ENCODE measurements around the gene NPHP1. TPM values are rescaled to one million over a fixed set of nuclear protein-coding genes. Genes with fewer than 3 reads are reported as not detected.

Gene NPHP1
- total RNA-seq, 1 experiment from 2014 or later: 3.1 TPM

DNA sequence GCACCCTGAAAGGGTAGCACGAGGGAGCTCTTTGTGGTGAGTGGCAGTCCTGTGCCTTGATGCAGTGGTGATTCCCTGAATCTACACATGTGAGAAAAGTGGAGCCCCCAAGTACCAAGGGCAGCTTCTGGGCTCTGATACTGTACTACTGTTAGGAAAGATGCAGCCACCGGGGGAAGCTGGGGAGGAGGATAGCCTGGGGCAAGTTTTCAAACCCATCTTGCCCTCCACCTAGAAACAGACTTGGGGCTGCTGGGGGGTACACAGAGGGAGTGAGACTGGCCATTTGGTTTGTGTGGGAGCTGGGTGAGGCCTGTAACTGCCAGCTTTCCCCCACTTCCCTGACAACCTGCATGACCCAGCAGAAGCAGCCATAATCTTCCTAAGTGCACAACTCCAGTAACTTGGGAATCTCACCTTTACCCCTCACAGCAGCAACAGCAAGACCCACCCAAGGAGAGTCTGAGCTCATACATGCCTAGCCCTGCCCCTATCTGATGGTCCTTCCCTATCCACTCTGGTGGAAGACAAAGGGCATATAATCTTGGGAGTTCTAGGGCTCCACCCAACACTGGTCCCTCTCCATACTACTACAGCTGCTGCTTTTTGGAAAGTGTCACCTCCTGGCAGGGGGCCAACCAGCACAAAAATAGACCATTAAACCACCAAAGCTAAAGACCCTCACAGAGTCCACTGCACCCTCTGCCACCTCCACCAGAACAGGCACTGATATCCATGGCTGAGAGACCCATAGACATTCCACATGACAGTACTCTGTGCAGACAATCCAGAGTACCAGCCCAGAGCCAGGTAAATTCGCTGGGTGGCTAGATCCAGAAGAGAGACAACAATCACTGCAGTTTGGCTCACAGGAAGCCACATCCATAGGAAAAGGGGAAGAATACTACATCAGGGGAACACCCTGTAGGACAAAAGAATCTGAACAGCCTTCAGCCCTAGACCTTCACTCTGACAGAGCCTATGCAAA lies 97.4 kb downstream of the NPHP1 start:
- Mint-ChIP-seq H3K9me3 (ENCODE audit: unreplicated experiment) (peaks cover 12% of the 10 kb centered on the region), H3K4me3 (ENCODE audit: unreplicated experiment) (no peak overlapping the region), H3K4me1 (ENCODE audit: low read depth, unreplicated experiment) (peaks cover 44% of the 10 kb centered on the region), H3K36me3 (ENCODE audit: insufficient read depth, unreplicated experiment) (no peaks in the 10 kb centered on the region), H3K27me3 (ENCODE audit: insufficient read depth, unreplicated experiment) (no peaks in the 10 kb centered on the region), H3K27ac (ENCODE audit: unreplicated experiment) (peak overlapping the region; percentile 68)
- TF ChIP-seq, protein P1, sequence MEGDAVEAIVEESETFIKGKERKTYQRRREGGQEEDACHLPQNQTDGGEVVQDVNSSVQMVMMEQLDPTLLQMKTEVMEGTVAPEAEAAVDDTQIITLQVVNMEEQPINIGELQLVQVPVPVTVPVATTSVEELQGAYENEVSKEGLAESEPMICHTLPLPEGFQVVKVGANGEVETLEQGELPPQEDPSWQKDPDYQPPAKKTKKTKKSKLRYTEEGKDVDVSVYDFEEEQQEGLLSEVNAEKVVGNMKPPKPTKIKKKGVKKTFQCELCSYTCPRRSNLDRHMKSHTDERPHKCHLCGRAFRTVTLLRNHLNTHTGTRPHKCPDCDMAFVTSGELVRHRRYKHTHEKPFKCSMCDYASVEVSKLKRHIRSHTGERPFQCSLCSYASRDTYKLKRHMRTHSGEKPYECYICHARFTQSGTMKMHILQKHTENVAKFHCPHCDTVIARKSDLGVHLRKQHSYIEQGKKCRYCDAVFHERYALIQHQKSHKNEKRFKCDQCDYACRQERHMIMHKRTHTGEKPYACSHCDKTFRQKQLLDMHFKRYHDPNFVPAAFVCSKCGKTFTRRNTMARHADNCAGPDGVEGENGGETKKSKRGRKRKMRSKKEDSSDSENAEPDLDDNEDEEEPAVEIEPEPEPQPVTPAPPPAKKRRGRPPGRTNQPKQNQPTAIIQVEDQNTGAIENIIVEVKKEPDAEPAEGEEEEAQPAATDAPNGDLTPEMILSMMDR (IDR thresholded peaks at IDR 0.05; ENCODE audit: insufficient read depth in 1 of 2, low read depth in 1 of 2, low read length in 1 of 2, severe bottlenecking in 1 of 2, unreplicated experiment in 1 of 2): no peak
- peak in 1 of 2 experiments; percentile 39 for DNase-seq
- BruUV-seq (replicated peaks): no TSS peak
- CTCF ChIA-PET: interaction anchor here (1.0 kb wide), 1 partner anchor 9 kb away, joined by 6 read pairs; no protein-coding TSS in a partner anchor
- intact Hi-C loops (cut with micrococcal nuclease; ENCODE audit: unreplicated experiment): loop anchor here (1.0 kb wide), 1 partner anchor 8 kb away; the partner anchor contains the start of gene MALL
- H3K4me1 ChIP-seq: peaks cover 44% of the 10 kb centered on the region
- no peak overlapping the region for H3K4me3 ChIP-seq (ENCODE audit: low read depth, low read length)
- H3K9me3 ChIP-seq: no peaks in the 10 kb centered on the region
- no peaks in the 10 kb centered on the region for H3K27me3 ChIP-seq (replicated peaks; ENCODE audit: control insufficient read depth, insufficient read depth, low read length)
- no peaks in the 10 kb centered on the region for H3K36me3 ChIP-seq (ENCODE audit: control insufficient read depth, insufficient read depth, low read length)
- POLR2A ChIA-PET: no interaction called here

DNA sequence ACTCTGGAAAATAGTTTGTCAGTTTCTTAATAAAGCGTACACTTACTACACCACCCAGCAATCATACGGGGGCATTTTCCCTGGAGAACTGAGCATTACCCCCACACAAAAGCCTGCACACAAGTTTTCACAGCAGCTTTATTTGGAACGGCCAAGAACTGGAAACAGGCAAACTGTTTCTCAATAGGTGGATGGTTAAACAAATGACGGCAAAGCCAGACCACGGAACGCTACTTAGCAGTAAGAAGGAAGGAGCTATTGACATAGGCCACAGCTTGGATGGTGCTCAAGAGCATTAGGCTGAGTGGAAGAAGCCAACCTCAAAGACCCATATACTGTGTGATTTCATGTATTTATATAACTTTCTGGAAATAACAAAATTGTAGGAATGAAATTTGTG lies 98.2 kb downstream of the NPHP1 start:
- H3K4me1 Mint-ChIP-seq (ENCODE audit: low read depth, unreplicated experiment): peaks cover 50% of the 10 kb centered on the region
- ChIA-PET CTCF (interaction anchor here (1.0 kb wide), 1 partner anchor 9 kb away, joined by 6 read pairs; no protein-coding TSS in a partner anchor), POLR2A (no interaction called here)
- H3K36me3 ChIP-seq (ENCODE audit: control insufficient read depth, insufficient read depth, low read length): no peaks in the 10 kb centered on the region
- H3K4me3 Mint-ChIP-seq (ENCODE audit: unreplicated experiment): no peak overlapping the region
- no peaks in the 10 kb centered on the region for H3K36me3 Mint-ChIP-seq (ENCODE audit: insufficient read depth, unreplicated experiment)
- DNase-seq: no peak
- no TSS peak for BruUV-seq (replicated peaks)
- H3K9me3 Mint-ChIP-seq (ENCODE audit: unreplicated experiment): peaks cover 12% of the 10 kb centered on the region
- peaks cover 49% of the 10 kb centered on the region for H3K4me1 ChIP-seq
- TF ChIP-seq, protein P1 (IDR thresholded peaks at IDR 0.05; ENCODE audit: insufficient read depth in 1 of 2, low read depth in 1 of 2, low read length in 1 of 2, severe bottlenecking in 1 of 2, unreplicated experiment in 1 of 2): no peak
- no peaks in the 10 kb centered on the region for H3K27me3 ChIP-seq (replicated peaks; ENCODE audit: control insufficient read depth, insufficient read depth, low read length)
- H3K27ac Mint-ChIP-seq (ENCODE audit: unreplicated experiment): peak overlapping the region; percentile 68
- no peak overlapping the region for H3K4me3 ChIP-seq (ENCODE audit: low read depth, low read length)
- no peaks in the 10 kb centered on the region for H3K9me3 ChIP-seq
- no peaks in the 10 kb centered on the region for H3K27me3 Mint-ChIP-seq (ENCODE audit: insufficient read depth, unreplicated experiment)
- intact Hi-C loops (cut with micrococcal nuclease; ENCODE audit: unreplicated experiment): loop anchor here (1.0 kb wide), 1 partner anchor 9 kb away; the partner anchor contains the start of gene MALL

DNA sequence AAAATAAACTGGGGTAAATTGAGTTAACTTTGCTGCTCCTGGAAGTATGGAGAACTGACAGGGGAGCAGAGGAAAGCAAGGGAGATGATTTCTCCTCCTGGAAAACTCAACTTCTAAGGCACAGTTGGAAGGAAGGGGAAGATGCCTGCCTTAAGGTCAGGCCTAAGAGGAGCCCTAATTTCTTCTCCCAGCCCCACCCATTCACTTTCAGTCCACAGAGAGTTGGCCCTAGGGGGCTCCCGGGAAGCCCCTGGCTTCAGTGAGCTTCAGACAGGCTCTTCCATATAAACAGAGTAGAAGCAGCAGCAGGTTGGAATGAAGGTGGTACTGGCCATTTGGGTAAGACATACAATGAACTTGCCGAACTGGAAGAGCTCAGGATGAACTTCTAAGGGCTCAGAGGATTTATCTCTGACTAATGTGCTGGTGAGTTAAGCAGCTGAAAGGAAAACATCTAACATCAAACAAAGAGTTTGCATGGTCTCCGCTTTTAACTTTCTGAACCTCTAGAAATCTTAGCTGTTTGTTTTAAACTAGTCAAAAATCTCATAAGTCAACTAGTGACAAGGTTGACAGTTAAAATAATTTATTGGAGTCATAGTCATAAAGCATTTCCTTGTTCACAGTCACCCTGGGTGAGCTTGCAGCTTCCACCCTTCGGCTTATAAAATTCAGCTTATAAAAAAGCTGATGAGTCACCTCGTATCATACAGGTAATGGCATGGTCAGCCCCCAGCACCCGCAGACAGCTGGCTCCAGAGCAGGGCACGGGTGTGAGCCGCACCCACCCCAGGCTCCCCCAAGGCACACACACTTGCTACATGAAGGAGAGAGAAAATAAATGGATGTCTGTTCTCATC lies 99.0 kb downstream of the NPHP1 start:
- no TSS peak for BruUV-seq (replicated peaks)
- intact Hi-C loops (cut with micrococcal nuclease; ENCODE audit: unreplicated experiment): no loop called here
- Mint-ChIP-seq H3K36me3 (ENCODE audit: insufficient read depth, unreplicated experiment) (no peaks in the 10 kb centered on the region), H3K4me1 (ENCODE audit: low read depth, unreplicated experiment) (peaks cover 52% of the 10 kb centered on the region), H3K9me3 (ENCODE audit: unreplicated experiment) (peaks cover 12% of the 10 kb centered on the region), H3K4me3 (ENCODE audit: unreplicated experiment) (no peak overlapping the region), H3K27ac (ENCODE audit: unreplicated experiment) (peak overlapping the region; percentile 68), H3K27me3 (ENCODE audit: insufficient read depth, unreplicated experiment) (no peaks in the 10 kb centered on the region)
- ChIA-PET CTCF (interaction anchor here (2.5 kb wide), 1 partner anchor 10 kb away, joined by 14 read pairs; the partner anchor contains the start of gene MALL), POLR2A (no interaction called here)
- TF ChIP-seq, protein P1 (IDR thresholded peaks at IDR 0.05; ENCODE audit: insufficient read depth in 1 of 2, low read depth in 1 of 2, low read length in 1 of 2, severe bottlenecking in 1 of 2, unreplicated experiment in 1 of 2): no peak
- no peaks in the 10 kb centered on the region for H3K36me3 ChIP-seq (ENCODE audit: control insufficient read depth, insufficient read depth, low read length)
- H3K9me3 ChIP-seq: no peaks in the 10 kb centered on the region
- peaks cover 57% of the 10 kb centered on the region for H3K4me1 ChIP-seq
- DNase-seq: peak; percentile 34 to 50
- H3K27me3 ChIP-seq (replicated peaks; ENCODE audit: control insufficient read depth, insufficient read depth, low read length): no peaks in the 10 kb centered on the region
- H3K4me3 ChIP-seq (ENCODE audit: low read depth, low read length): no peak overlapping the region
